Activated B cell treated with CpG ODN at 0.5 μM for 24 hours (primary cell): Measurements from ENCODE around the gene PCBP1. TPM values are rescaled to one million over a fixed set of nuclear protein-coding genes. Genes with fewer than 3 reads are reported as not detected.

ENCODE experiments used
- ATAC-seq: fragments of 200-7000 bp; cut with Tn5 transposase; one replicate; pipeline ENCODE4 v1.10.0; 2021; ENCODE audit warnings: low read depth, mild to moderate bottlenecking, moderate library complexity
- CTCF ChIA-PET: fragments of 350-600 bp; sonication (Branson Sonifier 250); formaldehyde crosslinking; loops from one replicate; lab custom pipeline; 2021; ENCODE audit warnings: antibody characterized with exemption; lab: Charles Lee
- POLR2A ChIA-PET: fragments of 350-600 bp; sonication (Branson Sonifier 250); formaldehyde crosslinking; loops from one replicate; lab custom pipeline; 2021; ENCODE audit warnings: antibody characterized with exemption; lab: Charles Lee
- DNase-seq: peaks from one replicate; pipeline ENCODE4 v3.0.0; 2022
- H3K27ac Mint-ChIP-seq: one replicate; pipeline ENCODE4 v1.8.0; 2020; ENCODE audit warnings: mixed read lengths
- H3K27me3 Mint-ChIP-seq: one replicate; pipeline ENCODE4 v1.8.0; 2021; ENCODE audit warnings: mixed read lengths
- H3K36me3 Mint-ChIP-seq: one replicate; pipeline ENCODE4 v1.8.0; 2021; ENCODE audit warnings: low read depth, mixed read lengths
- H3K4me1 Mint-ChIP-seq: one replicate; pipeline ENCODE4 v1.8.0; 2021; ENCODE audit warnings: mixed read lengths
- H3K4me3 Mint-ChIP-seq: one replicate; pipeline ENCODE4 v1.8.0; 2020; ENCODE audit warnings: mild to moderate bottlenecking, mixed read lengths
- H3K9me3 Mint-ChIP-seq: one replicate; pipeline ENCODE4 v1.8.0; 2020; ENCODE audit warnings: mixed read lengths
- CTCF ChIP-seq: fragments of 200-600 bp; IDR thresholded peaks from one replicate; pipeline ENCODE4 v1.8.0; 2022; ENCODE audit warnings: antibody characterized with exemption, mild to moderate bottlenecking
- intact Hi-C: fragments of 100-400 bp; cut with micrococcal nuclease; formaldehyde crosslinking; loops from one replicate; pipeline ENCODE4 v1.15.1; 2024
- total RNA-seq: library from RNA; stranded (reverse); gene quantifications from 2 replicates; pipeline ENCODE4 v1.2.3, GENCODE V29; 2022

The PCBP1 gene
- total RNA-seq, 1 donor from 2014 or later: 370 TPM

DNA sequence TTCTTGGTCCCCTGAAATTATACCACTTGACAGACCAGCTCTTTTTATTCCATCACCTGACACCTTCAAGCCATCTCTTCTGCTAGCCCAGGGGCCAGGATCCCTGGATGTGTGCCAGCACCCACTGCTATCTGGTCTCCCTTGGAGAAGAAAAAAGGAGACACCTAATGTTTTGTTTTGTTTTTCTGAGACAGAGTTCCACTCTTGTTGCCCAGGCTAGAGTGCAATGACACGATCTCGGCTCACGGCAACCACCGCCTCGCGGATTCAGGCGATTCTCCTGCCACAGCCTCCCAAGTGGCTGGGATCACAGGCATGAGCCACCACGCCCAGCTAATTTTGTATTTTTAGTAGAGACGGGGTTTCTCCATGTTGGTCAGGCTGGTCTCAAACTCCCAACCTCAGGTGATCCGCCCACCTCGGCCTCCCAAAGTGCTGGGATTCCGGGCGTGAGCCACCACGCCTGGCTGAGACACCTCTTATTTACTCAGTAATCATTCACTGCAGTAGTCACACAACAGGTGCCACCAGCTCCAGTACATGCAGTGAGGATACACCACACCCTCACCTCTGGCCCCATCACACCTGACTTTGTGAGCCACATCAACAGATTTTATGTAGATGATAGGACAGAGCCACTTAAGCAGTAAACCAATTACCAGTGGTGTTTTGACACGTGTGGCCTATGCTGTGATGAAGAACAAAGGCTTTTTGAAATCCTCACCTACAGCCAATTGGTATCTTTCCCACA lies 42.8 kb upstream of the PCBP1 start:
- CTCF ChIA-PET: no interaction called here
- no peak for ATAC-seq
- Mint-ChIP-seq H3K27me3 (no peaks in the 10 kb centered on the region), H3K4me3 (no peak overlapping the region), H3K36me3 (peaks cover 34% of the 10 kb centered on the region), H3K4me1 (peaks cover 3% of the 10 kb centered on the region), H3K9me3 (no peaks in the 10 kb centered on the region), H3K27ac (no peak overlapping the region)
- POLR2A ChIA-PET: interaction anchor here (0.6 kb wide), 2 partner anchors 81 to 121 kb away, joined by 4 read pairs; no protein-coding TSS in a partner anchor
- intact Hi-C loops: no loop called here
- no peak for TF ChIP-seq CTCF
- no peak for DNase-seq

GRCh38 chr2:70045405-70045804 lies 41.9 kb upstream of the PCBP1 start:
- DNase-seq: no peak
- POLR2A ChIA-PET: no interaction called here
- CTCF ChIA-PET: no interaction called here
- Mint-ChIP-seq H3K36me3 (peaks cover 41% of the 10 kb centered on the region), H3K27ac (no peak overlapping the region), H3K4me1 (peaks cover 3% of the 10 kb centered on the region), H3K4me3 (no peak overlapping the region), H3K9me3 (no peaks in the 10 kb centered on the region), H3K27me3 (no peaks in the 10 kb centered on the region)
- intact Hi-C loops: no loop called here
- ATAC-seq: no peak
- TF ChIP-seq CTCF: no peak

DNA sequence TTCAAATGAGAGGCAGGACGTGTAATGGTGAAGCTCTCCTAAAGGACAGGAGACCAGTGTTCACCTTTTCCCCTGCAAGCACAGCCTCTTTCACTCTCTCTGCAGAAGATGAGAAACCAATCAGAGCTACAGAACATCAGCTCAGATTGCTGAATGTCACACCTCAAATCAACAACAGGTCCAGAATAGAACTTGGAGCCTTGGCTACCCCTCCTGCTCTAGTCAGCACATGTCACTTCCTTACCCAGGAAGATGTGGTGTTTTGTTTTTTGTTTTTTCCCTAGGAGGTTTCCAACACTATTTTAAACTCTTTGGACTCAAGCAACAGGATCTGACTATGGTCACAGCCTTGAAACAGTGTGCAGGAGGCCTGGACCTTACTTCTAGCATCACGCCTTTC lies 41.3 kb upstream of the PCBP1 start:
- Mint-ChIP-seq H3K27ac (no peak overlapping the region), H3K36me3 (peaks cover 43% of the 10 kb centered on the region), H3K27me3 (no peaks in the 10 kb centered on the region), H3K4me1 (peaks cover 3% of the 10 kb centered on the region), H3K4me3 (no peak overlapping the region), H3K9me3 (no peaks in the 10 kb centered on the region)
- TF ChIP-seq CTCF: no peak
- ChIA-PET POLR2A (no interaction called here), CTCF (no interaction called here)
- intact Hi-C loops: no loop called here
- DNase-seq (no peak), ATAC-seq (no peak)

DNA sequence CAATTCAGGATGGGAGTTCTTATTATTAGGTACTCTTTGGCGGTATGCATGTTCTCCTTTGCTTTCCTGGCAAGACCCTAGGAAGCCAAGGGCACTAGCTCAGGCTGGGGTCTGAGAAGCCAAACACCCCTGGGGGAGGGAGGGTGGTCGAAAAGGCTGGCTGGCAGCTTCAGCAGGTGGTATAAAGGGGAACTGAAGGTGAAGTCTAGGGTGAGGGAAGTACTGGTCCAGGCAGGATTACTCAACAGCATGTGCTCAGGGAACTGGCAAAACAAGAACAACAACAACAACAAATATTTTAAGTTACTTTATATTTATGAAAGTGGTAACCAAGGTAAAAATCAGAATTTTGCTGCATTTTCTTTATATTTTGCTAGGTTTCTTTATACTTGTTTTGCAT lies 40.7 kb upstream of the PCBP1 start:
- ATAC-seq: no peak
- H3K27me3 Mint-ChIP-seq: no peaks in the 10 kb centered on the region
- H3K27ac Mint-ChIP-seq: no peak overlapping the region
- H3K4me1 Mint-ChIP-seq: peaks cover 3% of the 10 kb centered on the region
- H3K9me3 Mint-ChIP-seq: no peaks in the 10 kb centered on the region
- POLR2A ChIA-PET: no interaction called here
- intact Hi-C loops: no loop called here
- DNase-seq: no peak
- H3K36me3 Mint-ChIP-seq: peaks cover 49% of the 10 kb centered on the region
- TF ChIP-seq CTCF: no peak
- no peak overlapping the region for H3K4me3 Mint-ChIP-seq
- CTCF ChIA-PET: no interaction called here

- peaks cover 54% of the 10 kb centered on the region for H3K36me3 Mint-ChIP-seq
- intact Hi-C loops: no loop called here
- H3K4me1 Mint-ChIP-seq: peaks cover 3% of the 10 kb centered on the region
- H3K9me3 Mint-ChIP-seq: no peaks in the 10 kb centered on the region
- no peak for DNase-seq
- H3K27me3 Mint-ChIP-seq: no peaks in the 10 kb centered on the region
- ChIA-PET CTCF (no interaction called here), POLR2A (interaction anchor here (0.6 to 0.7 kb wide), 2 partner anchors 93 to 115 kb away, joined by 3 to 7 read pairs; no protein-coding TSS in a partner anchor)
- no peak for ATAC-seq
- TF ChIP-seq CTCF: no peak
- no peak overlapping the region for H3K4me3 Mint-ChIP-seq
- no peak overlapping the region for H3K27ac Mint-ChIP-seq
These were observed 39.8 kb upstream of the PCBP1 start for GRCh38 chr2:70047451-70047850.
